ENCODE data around the gene PPP2R2C.

- no peak for TF ChIP-seq CTCF (conservative IDR thresholded peaks at IDR 0.05; ENCODE audit: low read length)
- TF ChIP-seq EZH2phosphoT487 (IDR thresholded peaks at IDR 0.05; ENCODE audit: borderline replicate concordance, low read depth, low read length), result no peak
Observed at GRCh38 chr4:6404611-6405396, 67.6 kb downstream of the PPP2R2C start.

All from OCI-LY7 (cell line).